ENCODE data around the gene ROMO1.

GRCh38 chr20:35721621-35722020, 22.4 kb downstream of the ROMO1 start:
- TF ChIP-seq MAX (IDR thresholded peaks at IDR 0.05) (no peak), CTCF (IDR thresholded peaks at IDR 0.05; ENCODE audit: control extremely low read depth in 1 of 3, insufficient read depth in 1 of 3, low read depth in 1 of 3, low read length in 3 of 3) (no peak), POLR2AphosphoS5 (IDR thresholded peaks at IDR 0.05; ENCODE audit: low read depth, low read length) (no peak)
